ENCODE results near the gene DYRK3.
"Not testable (repeated sequence)": the region's sequence is repeated elsewhere in the genome, so short reads cannot be mapped to it uniquely, and the experiment has no call there.

Gene DYRK3

DNA sequence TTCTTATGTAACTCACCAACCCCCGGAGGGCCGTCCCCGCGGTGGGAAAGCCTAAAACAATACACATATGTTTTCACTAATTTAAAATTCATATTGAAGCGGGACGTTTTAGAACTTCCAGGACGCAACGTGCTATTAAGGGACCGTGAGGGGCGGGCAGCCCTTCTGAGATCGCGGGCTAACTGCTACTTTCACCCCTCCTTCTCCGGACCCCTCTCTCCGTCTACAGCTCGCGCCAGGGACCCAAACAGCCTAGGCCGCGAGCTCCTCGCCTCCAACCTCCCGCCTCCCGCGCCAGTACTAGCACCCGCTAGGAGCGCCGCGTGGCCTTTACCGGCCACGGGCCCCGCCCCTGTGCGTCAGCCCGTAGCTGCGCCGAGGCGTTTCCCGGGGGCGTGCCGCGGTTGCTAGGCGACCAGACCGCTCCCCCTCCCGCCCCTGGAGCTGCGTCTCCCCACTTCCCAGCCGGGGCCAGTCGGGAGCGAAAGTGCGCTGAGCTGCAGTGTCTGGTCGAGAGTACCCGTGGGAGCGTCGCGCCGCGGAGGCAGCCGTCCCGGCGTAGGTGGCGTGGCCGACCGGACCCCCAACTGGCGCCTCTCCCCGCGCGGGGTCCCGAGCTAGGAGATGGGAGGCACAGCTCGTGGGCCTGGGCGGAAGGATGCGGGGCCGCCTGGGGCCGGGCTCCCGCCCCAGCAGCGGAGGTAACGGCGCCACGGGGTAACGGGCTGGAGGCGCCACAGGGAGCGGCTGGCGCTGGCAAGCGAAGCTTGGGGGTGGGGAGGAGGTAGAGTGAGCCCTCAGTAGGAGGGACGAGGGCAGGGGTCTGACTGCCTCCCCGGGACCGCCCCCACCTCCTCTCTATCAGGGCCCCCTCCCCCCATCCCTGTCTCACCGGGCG is at the start of gene DYRK3:
Gene DYRK3, plus strand, starts transcription at position 457 of the 898 bp plus-strand sequence. Its CDS starts 168 bp downstream, at position 625.
- peak; percentile 90 for DNase-seq

DNA sequence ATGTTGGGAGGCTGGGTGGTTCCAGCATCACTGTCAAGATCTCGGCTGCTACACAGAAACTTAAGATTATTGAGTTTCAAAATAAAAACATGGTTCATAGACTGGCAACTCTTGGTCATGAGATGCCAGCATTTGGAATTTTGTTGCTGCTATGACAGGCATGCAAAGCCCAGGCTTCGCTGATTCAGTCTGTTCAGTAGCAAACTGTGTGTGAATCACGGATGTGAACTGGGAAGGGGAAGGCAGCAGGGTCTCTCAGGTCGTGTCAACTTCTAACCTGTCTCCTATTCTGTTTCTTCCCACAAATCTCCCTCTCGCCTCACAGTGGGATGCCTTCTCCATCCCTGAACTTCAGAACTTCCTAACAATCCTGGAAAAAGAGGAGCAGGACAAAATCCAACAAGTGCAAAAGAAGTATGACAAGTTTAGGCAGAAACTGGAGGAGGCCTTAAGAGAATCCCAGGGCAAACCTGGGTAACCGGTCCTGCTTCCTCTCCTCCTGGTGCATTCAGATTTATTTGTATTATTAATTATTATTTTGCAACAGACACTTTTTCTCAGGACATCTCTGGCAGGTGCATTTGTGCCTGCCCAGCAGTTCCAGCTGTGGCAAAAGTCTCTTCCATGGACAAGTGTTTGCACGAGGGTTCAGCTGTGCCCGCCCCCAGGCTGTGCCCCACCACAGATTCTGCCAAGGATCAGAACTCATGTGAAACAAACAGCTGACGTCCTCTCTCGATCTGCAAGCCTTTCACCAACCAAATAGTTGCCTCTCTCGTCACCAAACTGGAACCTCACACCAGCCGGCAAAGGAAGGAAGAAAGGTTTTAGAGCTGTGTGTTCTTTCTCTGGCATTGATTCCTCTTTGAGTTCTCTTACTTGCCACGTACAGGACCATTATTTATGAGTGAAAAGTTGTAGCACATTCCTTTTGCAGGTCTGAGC is 48.6 kb upstream of the DYRK3 start:
- no peak for DNase-seq

DNA sequence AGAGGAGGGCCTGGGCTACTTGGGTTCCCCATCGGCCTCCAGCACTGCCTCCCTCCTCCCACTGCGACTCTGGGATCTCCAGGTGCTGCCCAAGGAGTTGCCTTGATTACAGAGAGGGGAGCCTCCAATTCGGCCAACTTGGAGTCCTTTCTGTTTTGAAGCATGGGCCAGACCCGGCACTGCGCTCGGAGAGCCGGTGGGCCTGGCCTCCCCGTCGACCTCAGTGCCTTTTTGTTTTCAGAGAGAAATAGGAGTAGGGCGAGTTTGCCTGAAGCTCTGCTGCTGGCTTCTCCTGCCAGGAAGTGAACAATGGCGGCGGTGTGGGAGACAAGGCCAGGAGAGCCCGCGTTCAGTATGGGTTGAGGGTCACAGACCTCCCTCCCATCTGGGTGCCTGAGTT is 47.4 kb upstream of the DYRK3 start:
- no peak for DNase-seq

DNA sequence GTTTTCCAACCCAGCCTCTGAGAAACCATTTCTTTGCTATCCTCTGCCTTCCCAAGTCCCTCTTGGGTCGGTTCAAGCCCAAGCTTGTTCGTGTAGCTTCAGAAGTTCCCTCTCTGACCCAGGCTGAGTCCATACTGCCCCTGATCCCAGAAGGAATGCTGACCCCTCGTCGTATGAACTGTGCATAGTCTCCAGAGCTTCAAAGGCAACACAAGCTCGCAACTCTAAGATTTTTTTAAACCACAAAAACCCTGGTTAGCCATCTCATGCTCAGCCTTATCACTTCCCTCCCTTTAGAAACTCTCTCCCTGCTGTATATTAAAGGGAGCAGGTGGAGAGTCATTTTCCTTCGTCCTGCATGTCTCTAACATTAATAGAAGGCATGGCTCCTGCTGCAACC is 46.8 kb upstream of the DYRK3 start:
- no peak for DNase-seq

DNA sequence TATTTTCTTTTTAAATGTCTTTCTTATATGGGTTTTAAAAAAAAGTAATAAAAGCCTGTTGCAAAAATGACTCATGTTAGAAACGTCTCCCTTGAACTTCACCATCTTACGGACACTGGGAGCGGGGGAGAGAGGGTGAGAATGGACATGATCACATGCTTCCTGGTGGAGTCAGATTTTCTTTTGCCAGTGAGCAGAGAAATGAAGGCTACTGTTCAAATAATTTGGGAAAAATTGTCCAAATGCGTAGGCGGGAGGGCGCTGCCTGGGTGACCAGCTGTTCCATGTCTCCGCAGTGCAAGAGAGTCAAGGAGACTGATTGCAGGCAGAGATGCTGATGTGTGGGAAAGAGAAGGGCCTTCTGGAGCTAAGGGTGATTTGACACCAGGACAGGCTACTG is 46.1 kb upstream of the DYRK3 start:
- no peak for DNase-seq

DNA sequence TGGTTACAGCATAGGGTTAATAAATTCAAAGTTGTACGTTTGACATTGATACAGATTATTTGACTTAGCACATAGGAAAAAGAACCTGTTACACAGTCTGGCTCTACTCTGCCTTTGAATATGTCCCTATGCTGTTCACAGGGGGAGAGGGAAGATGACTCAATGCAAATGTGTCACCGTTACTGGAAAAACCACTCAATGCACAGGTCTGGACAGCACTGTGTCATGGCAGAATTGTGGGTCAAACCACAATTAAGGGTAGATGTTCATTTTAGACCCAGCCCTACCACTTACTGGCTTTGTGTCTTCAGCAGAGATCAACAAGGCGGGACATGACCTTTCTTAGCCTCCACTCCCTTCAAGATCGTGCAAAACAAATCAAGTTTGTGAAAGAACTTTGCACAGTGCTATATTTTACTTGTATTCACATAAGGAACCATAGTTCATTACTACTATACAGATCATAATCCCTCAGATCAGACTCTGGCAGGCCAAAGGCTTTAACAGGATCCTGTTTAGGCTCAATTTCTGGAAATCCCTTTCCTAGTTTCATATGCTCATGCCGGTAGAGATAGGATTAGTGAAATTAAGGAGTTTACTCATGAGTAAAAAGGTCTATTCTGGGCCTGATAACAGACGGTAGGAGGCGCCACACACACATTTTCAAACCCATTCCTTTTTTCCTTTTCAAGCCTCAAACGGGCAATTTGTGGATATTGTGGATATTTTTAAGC is 45.1 kb upstream of the DYRK3 start:
- peak; percentile 63 for DNase-seq

DNA sequence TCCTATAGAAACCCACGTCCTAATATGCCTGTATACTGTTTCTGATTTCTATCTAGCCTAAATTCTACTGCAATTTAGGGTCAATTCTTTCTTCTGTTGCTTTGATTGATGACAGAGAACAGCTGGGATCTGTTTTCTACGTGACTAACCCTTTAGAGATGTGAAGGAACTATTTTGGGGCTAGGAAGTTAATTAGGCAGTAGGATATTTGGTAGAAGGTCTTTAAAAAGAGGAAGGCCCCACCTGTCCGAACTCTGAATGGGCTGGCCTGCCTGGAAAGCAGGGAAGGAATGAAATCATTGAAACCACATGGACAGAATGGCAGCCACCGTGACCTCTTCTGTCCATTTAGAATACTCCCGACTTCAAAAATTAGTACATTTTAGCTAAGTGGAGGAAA is 44.1 kb upstream of the DYRK3 start:
- no peak for DNase-seq

DNA sequence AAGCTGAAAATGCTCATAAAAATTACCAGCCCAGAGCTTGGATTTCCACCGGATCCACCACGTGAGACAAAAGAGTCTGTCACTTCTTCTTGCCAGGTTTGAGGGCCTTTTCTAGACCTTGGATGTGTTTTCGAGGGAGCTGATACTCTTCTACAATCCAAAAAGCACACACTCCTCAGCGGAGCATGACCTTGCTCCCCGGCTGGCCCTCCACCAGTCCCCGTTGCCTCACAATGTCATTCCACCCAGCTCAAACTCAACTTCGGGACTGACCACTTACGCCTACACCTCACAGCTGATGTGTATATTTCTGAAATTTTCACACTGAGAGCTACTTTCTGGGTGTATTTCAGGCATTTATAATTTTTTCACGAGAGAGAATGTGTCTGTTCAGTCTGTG is 43.6 kb upstream of the DYRK3 start:
- no peak for DNase-seq

DNA sequence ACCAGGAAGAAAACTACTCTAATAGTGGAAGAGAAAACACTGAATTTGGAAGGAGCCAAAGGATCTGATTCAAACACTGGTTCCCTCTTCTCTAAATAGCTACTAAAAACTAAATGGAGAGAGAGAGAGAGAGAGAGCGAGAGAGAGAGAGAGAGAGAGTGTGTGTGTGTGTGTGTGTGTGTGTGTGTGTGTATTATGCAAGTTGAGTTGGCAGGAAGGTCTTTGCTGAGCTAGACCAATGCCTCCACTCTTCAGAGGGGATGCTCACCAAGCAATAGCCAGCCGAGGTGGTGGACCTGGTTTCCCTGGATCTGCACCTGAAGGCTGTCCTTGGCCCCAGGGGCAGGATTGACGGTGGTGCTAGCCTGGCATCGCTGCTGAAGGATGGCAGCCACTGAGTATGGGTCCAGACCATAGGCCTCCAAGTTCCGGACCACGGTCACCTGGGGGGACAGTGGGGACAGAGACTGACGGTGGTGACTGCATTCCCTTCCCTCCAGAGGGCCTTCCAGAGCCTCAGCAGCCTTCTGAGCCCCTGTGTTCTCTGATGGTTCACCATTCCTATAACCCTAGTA is 41.9 kb upstream of the DYRK3 start:
- no peak for DNase-seq

DNA sequence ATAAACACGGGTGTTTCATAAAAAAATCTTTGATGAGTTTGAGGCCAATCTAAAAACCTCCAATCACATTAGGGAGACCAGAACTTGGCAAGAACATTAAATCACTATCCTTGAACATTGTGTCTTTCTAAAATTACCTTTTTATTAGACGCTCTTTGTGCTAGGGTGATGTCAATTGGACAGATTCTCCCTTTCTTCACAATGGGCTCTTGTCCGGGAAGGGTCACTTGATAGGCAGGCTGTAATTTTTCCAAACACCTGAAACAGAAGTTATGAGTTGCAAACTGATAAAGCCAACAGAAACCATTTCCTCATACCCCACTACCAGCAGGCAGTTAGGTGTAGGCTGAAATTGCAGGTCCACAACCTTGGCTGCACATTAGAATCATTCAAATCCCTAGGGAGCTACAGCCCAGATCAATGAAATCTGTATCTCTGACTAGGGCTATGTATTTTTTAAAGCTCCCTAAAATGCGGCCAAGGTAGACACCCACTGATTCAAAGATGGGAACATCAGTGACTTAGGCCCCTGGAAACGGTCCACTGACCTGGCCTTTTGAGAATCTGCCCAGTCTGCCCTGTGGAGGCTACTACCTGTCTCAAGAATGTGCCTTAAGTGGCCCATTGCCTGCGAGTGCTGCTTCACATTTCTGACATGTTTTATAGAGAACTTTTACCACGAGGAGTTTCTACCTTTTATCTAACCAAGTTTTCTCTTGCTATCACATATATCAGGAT is 39.6 kb upstream of the DYRK3 start:
- no peak for DNase-seq

DNA sequence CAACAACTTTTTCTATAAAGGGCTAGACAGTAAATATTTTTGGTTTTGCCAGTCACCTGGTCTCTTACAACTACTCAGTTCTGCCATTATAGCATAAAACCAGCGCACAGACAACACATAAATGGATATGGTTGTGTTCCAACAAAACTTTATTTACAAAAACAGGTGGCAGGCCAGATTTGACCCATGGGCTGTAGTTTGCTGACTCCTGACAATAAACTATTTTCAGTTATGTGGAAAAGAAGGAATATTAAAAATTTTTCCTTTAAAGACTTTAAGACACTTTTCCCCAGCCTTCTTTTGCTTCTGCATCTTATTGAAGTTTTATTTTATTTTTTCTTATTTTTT is 39.0 kb upstream of the DYRK3 start:
- DNase-seq = no peak

DNA sequence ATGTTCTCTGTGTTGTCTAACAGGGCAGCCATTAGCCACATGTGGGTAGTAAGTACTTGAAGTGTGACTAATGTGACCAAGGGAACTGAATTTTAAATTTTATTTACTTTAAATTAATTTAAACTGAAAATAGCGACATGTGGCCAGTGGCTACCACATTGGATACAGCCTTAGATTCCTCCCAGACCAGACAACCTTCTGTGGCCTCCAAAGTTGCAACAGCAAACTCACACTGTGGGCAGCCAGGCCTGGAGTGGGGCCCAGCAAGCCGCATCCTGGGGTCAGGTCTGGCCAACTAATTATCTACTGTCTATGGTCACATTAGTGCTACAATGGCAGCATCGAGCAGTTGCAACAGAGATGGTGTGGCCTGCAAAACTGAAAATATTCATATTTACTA is 34.8 kb upstream of the DYRK3 start:
- DNase-seq = no peak

DNA sequence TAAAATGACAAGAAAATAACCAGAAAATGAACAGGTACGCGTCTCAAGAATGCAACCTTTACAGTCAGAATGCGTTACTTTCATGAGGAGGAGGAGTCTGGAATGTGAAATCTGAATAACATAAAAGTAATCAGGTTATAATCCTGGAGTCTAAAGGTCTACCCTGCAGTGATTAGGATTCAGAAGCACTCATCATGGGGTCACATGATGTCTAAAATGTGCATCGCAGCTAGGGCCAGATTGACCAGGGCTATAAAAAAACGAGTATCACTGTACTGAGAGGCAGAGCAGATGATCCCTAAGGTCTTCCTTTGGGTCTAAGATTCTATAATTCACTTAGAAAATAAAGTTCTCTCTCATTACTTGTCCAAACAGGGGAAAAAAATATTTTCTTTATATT is 30.5 kb upstream of the DYRK3 start:
- DNase-seq = no peak

DNA sequence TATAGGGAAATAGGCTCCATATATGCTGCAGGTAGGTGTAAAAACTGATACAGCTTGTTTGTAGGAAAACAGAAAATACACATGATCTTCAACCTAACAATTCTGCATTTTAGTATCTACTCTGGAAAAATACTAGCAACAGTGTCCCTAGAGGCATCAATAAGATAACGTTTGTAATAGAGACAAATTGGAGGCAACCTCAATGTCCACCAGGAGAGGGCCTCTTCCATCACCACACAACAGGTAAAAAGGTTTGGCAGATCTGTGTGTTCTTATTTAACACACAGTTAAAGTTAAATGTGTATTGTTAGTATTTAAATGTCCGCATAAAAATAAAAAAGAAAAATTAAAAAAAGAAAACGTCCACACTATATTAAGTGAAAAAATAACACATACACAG is 28.5 kb upstream of the DYRK3 start:
- no peak for DNase-seq

DNA sequence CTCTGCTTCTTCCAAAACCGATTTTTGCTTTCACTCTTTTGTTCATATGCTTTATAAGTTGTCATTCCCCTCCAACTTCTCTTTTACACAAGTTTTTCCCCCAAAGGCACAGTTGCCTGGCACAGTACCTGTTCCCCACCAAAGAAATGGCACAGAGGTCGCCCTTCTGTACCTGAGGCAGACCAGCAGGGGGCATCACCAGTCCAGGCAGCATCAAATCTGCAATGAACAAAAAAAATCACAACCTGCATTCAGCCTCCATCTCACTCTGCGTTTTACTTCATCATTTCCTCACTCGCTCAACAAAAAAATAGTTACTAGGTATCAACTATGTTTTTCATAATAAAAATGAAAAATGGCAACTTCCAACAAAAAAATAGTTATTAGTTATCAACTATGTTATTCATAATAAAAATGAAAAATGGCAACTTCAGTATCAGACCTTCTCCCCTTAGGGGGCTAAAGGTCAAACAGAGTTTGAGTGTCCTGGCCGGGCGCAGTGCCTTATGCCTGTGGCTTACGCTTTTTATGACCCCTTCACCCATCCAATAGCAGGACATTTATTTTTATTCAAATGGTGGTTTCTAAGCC is 27.1 kb upstream of the DYRK3 start:
- peak; percentile 67 for DNase-seq

DNA sequence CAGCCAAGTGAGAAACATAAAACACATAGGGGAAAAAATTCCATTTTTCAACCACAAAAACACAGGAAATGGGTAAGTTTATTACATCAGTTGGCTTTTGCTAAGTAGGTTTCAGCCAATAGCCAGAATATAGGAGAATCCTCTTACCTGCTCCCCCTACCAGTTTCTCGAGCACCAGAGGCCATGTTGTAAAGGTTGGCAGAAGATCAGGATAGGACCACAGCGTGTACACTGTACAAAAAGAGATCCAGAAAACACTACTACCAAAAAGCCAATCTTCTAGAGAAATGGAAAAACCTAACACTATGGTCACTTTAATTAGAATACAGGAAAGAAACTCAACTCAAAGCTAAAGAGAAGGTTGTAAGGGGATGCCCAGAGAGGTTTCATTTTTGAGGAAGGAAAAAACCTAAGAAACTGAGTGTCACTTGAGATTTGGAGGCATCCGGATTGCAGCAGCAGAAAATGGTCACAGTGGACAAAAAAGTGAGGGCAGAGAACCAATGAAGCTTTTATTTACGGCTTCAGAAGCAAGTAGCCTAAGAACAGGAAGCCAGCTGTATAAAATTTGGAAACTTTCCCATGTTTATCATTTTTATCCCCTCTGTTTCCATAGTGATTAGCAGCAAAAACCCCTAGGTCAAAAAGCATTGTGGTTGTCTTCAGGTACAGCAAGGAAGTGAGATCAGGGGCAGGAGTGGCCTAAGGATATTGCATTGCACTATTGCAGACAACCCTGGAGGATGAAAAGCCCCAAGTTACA is 25.9 kb upstream of the DYRK3 start:
- DNase-seq = no peak

DNA sequence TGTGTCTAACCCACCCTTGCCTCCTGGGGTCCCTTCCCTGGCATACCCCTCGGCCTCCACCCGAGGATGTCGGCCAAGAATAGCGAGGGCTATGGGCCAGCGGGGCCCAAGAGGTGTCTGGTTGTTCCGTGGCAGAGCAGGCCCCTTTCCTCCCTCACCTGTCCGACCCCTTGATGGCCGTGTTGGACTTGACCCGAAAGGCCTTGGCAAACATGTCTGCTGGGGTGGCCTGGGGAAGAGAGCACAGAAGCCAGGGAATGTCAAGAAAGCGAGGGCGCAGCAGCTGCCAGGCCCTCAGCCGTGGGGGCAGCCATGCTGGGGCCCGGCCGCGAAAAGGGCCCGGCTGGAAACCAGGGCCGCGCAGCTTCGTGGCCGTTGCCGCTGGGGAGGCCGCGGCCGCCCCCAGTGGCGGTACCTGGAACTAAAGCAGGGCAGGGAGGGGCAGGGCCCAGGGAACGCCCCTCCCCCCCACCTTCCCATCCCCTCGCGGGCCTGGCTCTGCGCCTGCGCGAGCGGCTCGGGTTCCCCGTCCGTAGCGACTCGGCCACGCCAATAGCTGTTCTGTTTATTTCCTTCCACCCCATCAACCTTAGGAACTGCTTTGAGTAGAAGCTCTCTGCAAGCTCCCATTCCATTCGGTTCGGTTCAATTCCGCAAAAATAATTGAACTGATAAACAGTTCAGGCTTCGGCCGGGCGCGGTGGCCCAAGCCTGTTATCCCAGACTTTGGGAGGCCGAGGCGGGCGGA is 23.0 kb upstream of the DYRK3 start, which contains the start of gene EIF2D:
Gene EIF2D, minus strand, starts transcription at position 337 of the 748 bp plus-strand sequence. Its CDS starts 123 bp downstream, at position 214.
- DNase-seq = peak; percentile 96

DNA sequence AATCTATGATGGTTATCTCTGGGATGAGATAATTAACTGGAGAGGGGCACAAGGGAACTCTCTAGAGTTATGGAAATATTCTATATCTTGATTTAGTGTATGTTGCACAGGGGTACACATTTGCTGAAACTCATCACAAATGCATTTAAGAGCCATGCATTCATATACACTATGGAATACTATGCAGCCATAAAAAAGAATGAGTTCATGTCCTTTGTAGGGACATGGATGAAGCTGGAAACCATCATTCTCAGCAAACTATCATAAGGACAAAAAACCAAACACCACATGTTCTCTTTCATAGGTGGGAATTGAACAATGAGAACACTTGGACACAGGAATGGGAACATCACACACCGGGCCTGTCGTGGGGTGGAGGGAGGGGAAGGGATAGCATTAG is 8.9 kb upstream of the DYRK3 start:
- DNase-seq = not testable (repeated sequence)

DNA sequence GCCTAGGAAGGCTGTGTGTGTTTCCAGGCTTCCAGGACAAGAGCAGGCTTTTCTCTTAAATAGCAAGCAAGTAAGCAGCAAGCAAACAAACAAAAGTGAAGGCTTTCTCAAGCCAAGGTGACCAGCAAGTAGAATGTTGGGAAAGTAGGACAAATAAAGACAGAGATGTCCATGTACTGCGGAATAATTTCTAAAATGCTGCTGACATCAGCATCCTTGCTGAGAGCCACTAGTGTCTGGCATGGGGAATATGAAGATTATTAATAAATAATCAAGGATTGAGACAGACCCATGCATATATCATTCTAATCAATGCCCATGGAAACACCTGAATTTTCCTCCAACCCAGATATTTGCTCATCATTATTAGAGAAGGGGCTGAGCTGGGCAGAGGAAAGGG is 6.4 kb upstream of the DYRK3 start:
- no peak for DNase-seq

DNA sequence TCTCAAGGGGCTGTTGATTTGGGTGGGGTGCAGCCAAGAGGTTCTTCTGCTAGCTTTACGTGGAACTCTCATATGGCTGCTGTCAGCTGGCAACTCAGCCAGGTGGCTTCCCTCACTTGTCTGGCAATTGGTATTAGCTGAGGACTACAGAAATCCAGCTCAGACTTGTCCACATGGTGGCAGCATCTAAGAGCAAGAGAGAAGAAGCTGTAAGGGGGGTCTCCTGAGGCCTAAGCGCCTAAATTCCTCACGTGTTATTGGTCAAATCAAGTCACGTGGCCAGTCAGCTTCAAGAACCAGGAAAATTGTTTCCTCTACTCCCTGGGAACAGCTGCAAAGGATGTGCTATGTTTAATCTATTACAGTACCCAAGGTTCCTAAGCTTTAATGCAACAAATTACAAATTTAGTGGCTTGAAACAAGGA is 4.2 kb upstream of the DYRK3 start:
- DNase-seq = peak; percentile 15

All from CD4-positive, alpha-beta T cell treated with Interleukin-12 subunit alpha and Interleukin-12 subunit beta, for 1 hour (primary cell).